DMS53 treated with DMSO at 0.1 percent for 48 hours (cell line): Measurements from ENCODE around the gene LDHAL6B.

Source experiments
- DNase-seq: peaks from one replicate; lab custom pipeline; 2025; ENCODE audit not compliant: unreplicated experiment; lab: John Stamatoyannopoulos, UW

LDHAL6B gene

DNA sequence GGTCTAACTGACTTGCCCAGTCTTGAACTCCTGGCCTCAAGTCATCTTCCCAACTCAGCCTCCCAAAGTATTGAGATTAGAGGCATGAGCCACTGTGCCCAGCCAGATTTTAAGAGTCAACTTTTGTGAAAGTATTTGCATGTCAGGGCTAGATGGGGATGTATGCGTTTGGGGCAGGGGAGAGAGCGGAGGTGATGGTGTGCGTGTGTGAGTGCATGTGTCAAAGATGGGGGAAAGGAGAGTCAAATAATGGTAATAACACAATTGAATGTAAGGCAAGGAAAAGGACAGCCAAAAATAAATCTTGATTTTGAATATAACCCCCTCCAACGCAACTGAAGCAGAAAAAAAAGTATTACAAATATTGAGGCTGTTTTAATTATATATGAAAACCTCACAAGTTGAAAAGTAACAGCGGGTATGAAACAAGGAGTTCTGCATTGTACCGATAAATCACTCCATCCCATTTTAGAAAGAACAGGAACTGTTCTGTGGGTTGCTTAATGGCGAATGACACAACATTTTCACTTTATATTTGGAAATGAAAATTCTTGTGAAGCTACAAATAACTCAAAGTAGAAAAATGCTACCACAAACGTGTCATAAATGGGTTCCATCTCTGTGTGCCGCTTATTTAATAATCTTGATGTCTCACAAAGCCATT, 29.9 kb upstream of the LDHAL6B start:
- no peak for DNase-seq

DNA sequence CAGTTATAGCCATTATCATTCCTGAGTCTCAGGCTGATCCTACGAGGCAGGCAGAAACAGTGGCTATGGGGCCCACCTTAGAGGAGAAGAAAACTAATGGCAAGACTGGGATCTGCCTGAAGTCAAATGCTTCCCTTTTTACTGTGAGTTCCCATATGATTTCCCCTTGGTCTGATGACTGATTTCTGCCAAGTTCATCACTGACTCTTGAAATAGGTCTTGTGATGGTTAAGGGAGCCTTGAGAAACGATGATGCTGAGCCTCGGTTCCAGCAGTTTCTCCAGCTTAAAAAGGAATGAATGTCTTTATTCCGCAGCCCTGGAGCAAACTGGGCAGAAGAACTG, 29.4 kb upstream of the LDHAL6B start:
- DNase-seq, result no peak

DNA sequence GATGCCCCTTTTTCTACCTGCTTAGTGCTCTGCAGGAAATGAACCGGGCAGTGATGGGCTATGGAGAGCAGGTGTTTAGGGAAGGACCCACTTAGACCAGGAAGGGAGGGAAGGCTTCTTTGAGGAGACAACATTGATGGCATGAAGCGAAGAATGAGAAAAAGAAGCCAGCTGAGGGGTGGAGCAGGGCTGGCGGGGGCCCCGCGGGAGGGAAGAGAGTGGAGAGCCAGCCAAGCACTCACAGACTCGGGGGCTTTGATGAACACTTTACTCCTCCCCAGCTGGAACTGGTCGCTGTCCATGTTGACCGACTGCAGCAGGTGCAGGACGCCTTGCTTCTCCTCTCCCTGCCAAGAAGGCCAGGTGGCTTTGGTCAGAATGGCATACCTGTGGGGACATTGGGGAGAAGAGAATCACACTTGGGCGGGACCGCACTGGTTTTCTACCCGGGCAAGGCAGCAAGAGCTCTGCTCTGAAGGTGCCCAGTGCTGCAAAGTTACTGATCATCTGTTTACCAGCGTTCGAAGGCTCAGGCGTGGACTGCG, 28.4 kb upstream of the LDHAL6B start:
- DNase-seq, result peak; percentile 50

DNA sequence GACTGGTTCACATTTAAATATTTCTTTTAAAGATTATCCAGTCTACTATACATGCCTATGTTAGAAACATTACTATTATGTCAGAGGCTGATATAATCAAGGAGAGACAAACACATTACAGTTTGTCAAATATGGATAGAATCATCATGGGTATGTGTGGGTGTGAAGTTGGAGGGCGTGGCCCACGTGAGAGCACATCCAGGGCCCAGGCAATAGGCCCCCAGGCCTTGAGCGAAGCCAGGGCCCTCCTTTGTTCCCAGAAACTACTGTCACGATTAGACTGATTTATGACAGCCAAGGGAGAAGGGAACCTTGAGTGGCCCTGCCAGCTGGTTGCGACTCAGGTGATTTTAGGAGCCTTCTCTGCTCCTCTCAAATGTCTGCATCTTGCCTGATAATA, 26.9 kb upstream of the LDHAL6B start:
- DNase-seq, result no peak

DNA sequence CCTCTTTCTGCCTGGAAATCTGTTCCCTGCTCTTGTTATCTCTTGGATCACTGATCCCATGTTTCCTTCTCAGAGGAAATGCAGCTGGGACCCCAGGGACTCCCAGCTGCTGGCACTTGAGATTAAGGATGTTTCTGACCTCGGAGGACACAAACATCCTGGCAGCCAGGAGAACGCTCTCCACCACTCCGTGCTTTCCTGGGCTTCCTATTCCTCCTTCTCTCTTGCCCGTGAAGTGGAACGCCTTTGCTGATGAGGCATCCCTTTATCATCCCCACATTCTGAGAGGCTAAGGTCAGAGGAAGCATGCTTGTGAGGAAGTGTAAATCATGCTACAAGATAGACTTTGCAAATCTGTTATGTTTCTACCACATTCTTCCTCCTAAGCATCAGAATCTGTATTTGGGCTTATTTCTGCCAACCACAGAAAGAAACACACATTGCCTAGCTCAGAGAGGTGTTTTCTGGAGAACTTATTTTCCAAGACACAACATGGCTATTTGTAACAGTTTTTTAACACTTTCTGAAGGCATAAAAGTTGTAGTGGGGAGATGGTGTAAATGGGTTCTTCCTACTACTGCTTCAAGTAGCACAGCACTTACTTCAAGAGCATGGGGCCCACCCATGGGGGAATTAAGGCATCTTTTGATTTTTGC, 25.6 kb upstream of the LDHAL6B start:
- no peak for DNase-seq

DNA sequence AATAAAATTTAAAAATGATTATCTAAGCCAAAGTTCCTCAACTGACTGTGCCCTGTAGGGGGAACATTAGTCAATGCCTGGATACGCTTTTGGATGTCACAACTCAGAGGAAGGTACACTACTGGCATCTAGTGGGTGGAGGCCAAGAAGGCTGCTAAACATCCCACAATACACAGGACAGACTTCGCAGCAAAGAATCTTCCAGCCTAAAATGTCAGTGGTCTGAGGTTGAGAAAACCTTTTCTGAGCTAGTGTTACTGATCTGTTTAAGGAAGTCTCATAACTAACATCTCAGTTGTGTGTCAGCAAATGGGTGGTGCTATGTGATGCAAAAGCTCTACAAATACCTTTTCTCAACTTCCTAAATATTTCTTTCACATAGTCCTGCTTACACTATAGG, 20.9 kb upstream of the LDHAL6B start:
- DNase-seq, result no peak

DNA sequence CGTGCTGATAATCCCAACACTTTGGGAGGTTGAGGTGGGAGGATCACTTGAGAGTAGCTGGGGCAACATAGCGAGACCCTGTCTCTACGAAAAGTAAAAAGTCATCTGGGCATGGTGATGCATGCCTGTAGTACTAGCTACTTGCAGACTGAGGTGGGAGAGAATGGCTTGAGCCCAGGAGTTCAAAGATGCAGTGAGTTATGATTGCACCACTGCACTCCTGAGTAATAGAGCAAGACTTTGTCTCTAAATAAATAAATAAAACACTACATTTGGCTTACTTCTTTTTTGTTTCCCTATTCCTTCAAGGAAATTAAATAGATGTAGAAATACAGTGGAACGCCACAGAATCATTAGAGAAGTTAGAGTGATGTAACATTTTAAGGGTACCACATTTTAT, 20.1 kb upstream of the LDHAL6B start:
- no peak for DNase-seq

DNA sequence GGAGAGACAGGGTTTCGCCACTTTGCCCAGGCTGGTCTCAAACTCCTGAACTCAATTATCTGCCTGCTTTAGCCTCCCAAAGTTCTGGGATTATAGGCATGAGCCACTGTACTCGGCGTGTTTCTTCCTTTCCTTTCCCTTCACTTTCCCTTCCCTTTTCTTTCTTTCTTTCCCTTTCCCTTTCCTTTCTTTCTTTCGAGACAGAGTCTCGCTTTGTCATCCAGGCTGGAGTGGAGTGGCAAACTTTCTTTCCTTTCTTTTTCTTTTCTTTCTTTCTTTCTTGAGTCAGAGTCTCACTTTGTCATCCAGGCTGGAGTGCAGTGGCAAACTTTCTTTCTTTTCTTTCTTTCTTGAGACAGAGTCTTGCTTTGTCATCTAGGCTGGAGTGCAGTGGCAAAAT, 17.4 kb upstream of the LDHAL6B start:
- DNase-seq, result no peak

DNA sequence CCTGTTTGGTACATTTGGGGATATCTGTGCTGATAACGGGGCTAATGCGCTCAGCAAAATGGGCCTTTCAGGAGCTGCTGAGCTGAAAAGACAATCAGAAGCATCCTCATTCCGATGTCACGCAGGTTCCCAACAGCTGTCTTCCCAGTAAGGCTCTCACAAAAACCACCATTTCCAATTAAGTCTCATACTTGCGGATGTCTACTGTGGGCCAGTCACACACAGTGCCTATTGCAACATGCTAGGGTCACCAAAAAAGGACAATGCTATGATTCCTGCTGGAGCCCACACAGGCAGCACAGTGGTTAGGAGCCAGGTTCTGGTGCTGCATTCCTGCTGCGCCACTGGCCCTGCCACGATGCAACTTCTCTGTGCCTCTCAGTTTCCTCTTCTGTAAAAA, 16.4 kb upstream of the LDHAL6B start:
- DNase-seq, result no peak

DNA sequence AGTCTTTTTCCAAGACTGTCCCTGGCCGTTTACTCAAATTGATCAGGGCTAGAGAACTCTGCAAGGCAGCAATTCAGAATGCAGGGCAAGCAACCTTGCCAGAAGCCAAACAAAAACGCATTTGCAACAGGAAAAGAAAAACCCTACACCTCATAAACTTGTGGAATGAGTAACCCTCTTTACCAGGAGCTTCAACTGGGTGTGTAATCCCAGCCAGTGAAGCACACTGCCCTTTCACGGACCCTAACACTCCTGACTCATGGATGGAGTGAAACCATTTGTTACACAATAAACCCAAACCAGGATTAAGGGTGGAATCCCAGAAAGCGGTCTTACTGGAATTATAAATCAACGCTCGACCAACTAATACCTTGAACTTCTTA, 14.8 kb upstream of the LDHAL6B start:
- no peak for DNase-seq

DNA sequence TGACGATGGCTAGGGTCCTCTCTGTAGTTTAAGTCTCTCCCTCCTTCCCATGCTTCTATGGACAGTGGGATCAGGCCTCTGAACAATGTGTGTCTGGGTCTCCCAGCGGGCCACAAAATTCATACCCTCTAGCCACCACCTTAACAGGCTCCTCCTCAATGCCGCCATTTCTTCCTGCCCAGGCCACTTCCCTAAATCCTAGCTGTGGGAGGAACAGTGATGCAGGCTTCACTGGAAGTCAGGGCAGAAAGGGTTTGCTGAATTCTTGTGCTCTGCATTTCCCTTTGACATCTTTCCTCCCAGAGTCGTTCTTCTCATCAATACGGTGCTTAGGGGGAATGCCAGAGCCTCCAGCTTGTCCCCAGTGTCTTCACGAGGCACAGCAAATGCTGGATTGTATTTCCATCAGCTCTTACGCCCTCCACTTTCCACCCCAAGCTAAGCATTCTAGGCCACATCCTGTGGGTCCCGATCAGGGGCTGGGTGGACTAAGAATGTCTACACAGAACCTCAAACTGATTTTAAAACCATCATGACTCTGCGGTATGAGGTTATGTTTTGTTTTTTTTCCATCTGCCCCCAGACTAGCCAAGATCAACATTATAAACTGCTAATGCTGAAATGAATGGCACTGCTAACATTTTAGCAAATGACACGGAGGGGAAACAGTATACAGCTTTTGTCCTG, 11.9 kb upstream of the LDHAL6B start:
- DNase-seq, result no peak

DNA sequence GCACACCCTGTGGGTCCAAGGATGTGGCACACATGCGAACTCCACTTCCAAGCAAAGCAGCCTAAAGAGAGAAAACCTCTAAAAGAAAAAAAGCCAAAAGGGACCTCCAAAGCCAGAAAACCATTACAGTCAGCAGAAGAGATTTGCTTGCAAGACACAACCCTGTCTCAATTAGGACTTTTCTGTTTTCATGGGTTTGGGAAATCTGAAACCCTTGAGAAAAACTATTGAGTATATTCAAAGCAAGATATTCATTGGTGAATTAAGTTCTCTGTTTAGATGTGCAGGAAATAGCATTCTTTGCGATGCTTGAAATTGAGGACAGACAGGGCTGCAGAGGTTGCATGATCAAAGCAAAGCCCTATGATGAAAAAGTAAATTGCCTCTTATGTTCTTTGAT, 10.2 kb upstream of the LDHAL6B start:
- DNase-seq, result no peak

DNA sequence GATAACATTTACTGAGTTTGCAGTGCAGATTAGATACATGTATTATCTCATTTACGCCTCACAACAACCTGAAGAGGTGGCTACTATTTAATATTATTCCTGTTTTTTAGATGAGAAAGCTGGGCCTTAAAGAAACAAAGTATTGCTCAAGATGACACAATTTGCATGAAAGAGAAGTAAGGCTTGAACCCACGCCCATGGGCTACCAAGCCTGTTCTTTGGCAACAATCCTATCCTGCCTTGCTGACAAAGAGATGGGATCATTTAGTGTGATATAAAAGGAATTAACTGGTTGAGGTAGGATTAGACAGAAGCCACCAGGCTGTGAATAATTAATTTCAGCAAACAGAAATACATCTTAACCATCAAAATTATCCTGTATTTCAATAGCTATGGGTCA, 9.2 kb upstream of the LDHAL6B start:
- no peak for DNase-seq

DNA sequence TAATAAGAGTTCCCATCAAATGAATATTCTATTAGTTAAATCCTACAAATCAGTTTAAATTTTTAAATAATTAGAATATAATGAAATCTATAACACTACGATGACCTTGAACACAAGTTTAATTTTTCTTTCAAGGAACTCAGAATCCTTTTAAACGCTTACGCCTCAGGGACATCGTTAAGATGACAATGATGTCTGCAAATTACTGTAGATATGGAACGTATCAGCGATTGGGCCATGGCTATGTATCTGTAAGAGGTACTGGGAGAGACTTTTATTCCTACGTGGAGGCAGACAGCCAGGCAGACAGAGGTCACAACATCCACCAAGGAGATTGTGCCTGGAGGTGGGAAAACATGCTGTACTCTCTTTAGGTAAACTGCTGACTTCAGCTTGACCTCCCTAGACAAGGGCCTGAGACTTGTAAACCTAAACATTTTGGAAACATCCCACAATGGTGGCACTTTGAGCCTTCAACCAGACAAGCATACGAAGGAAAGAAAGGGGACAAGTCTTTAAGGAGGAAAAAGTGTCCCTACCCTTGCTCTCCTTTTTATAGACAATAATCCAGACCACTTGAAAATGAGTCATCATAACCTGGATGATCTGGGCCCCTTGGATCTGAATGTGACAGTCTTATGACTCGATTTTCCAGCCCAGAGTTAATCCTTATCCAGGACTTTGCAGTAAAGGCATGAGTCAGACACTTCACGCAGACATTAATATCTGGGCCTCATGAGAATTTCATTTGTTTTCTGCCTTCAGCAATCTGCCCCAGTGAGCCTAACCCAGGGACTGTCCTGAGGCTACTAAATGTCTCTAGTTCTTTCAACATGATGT, 6.8 kb upstream of the LDHAL6B start:
- peak; percentile 62 for DNase-seq

DNA sequence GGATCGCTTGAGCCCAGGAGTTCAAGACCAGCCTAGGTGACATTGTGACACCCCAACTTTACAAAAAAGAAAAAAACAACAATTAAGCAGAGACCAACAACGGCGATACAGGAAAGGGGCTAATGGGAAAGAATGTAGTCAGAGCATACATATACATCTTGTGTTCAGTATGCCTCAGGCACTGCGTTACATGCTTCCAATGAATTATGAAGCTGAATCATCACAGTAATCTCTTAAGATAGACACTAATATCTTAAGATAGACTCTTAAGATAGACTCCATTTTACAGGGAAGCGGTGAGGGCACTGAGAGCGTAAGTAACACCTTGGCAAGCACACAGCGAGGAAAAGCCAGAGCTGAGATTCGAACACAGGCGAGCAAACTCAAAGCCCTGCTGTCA, 6.1 kb upstream of the LDHAL6B start:
- DNase-seq, result no peak

DNA sequence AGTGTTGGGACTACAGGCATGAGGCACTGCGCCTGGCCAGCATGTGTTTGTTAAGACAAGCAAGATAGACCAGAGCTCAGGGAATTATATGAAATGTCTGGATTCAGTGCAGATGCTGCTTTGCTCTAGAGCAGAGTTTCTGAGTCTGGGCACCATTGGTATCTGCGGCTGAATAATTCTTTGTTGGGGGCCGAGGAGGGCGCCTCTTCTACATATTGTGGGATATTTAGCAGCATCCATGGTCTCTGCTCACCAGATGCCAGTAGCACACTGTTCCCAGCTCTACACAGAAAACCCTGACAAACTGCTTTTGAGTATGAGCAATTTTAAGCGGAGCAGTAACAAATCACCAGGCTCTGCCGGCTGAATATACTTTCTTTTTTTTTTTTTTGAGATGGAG, 3.6 kb upstream of the LDHAL6B start:
- DNase-seq, result no peak

DNA sequence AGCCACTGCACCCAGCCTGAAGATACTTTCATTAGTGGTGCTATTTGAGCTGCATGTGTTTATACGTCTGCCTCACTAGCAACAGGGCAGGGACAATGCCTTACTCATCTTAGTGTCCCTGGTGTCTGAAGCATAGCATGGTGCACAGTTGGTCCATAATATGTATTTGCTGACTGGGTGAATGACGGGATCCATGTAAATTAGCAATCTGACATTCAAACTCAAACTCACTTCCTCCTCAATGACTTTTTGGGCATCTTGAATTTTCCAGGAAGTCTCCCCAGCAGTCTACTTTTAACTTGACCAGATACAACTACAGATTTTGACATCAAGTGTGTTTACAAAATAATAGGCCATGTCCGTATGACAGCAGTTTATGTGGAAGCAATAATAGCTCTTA, 3.0 kb upstream of the LDHAL6B start:
- no peak for DNase-seq

DNA sequence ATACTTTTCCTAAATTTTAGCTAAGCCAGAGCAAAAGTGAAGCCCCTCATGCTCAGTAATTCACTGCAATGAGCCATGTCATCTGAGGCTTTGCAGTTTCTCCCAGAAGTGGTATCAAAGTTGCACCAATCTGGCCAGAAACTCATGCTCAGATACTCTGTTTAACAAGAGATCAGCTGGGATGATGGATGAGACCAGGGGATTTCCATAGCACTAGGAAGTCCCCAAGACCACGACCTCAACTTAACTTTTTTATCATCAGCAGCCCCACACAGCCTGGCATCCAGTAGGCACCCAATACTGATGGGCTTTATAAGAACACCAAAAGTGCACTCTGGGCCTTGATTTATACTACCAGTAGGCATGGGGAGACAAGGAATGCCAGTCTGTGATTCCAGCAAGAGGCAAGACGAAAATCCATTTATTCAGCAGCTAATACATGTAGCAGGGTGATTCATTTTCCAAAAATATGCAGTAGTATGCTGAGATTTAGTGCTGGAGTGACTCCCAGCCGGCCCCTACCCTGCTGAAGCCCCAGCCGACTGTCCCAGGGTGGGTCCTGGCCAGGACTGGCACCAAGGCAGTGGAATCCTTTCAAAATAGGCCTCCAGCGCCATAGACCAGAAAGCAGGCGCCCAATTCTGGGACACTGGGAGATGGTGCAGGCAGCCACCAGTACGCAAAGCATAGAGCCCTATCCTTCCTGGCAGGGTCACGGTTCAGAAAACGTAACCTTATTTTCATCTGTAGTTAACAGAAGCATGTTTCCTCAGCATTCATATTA, 612 bp upstream of the LDHAL6B start:
- no peak for DNase-seq

DNA sequence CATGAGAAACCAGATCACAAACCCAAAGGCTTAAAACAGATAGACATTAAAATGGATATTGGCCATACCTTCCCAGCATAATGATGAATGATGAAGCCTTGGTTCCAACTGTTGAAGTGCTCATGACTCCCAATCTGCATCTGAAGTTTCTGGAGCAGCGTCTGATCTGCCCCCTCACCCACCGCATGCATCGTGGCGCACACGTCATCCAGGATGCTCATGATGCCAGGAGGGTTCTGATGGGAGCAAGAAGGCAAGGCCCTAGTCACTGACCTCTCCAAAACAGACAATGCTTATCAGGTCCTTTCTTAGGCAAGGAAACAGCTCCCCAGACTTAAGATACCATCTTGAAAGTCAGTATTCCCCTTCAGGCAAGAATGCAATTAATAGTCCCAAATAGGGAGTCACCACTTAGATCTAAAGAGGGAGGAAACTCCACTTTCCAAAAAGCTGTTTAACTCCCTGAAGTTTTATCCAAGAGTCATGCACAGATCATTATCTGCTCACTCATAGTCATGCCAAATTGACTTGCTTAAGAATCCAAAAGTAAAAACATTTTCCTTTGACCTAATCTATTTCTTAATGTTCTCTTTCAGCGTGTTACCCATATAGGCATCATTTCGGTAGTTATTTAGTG, 2.1 kb downstream of the LDHAL6B start:
- DNase-seq, result no peak

DNA sequence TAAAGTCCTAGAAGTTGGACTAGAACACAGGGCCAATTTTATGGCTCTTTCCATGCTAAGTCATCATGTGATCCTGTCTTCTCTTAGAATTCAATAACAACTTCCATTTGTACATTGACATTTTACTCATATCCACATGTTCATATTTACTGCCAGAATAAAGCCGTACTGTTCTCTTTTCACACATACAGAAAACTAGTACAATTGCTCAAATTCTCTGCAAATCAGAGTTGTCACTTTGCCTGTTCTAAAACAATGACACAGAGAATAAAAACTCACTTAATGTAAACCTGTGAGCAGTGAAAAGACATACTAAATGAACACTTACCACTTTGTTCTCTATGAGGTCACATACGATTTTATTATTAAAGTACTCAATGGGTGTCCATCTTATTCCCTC, 3.5 kb downstream of the LDHAL6B start:
- DNase-seq, result no peak
